PFSK-1 (cell line): ENCODE measurements around the gene STMN1.

Experiments
- FOXP2 ChIP-seq: optimal IDR thresholded peaks from 2 replicates; pipeline ENCODE3; 2011; ENCODE audit warnings: borderline replicate concordance, control low read depth, inconsistent platforms; ENCODE audit not compliant: insufficient read depth; ENCODE audit errors: extremely low read length, extremely low read depth
- POLR2AphosphoS5 ChIP-seq: IDR thresholded peaks from 2 replicates; pipeline ENCODE4 v1.6.1; 2012; ENCODE audit warnings: low read depth, mild to moderate bottlenecking, control low read depth, low read length, moderate library complexity
- REST ChIP-seq, 2 experiments: IDR thresholded peaks; 2 replicates each; pipeline versions ENCODE4 v1.6.1 to v1.8.0; 2011 to 2012; ENCODE audit warnings: low read depth in 2 of 2, low read length in 2 of 2, control low read depth in 1 of 2, inconsistent platforms in 1 of 2, mild to moderate bottlenecking in 1 of 2, moderate library complexity in 1 of 2; ENCODE audit not compliant: insufficient read depth in 1 of 2
- SIN3A ChIP-seq: IDR thresholded peaks from 2 replicates; pipeline ENCODE4 v1.6.1; 2012; ENCODE audit warnings: mild to moderate bottlenecking, low read length, moderate library complexity, borderline replicate concordance; ENCODE audit not compliant: insufficient read depth

GRCh38 chr1:25900219-25900618 is 6.0 kb downstream of the STMN1 start:
- no peak for TF ChIP-seq POLR2AphosphoS5
- TF ChIP-seq REST (IDR thresholded peaks at IDR 0.05; ENCODE audit: insufficient read depth in 1 of 2, low read depth in 2 of 2, low read length in 2 of 2) = no peak
- no peak for TF ChIP-seq SIN3A
- no peak for TF ChIP-seq FOXP2
